ENCODE results near the gene BCAS3.

The BCAS3 gene

DNA sequence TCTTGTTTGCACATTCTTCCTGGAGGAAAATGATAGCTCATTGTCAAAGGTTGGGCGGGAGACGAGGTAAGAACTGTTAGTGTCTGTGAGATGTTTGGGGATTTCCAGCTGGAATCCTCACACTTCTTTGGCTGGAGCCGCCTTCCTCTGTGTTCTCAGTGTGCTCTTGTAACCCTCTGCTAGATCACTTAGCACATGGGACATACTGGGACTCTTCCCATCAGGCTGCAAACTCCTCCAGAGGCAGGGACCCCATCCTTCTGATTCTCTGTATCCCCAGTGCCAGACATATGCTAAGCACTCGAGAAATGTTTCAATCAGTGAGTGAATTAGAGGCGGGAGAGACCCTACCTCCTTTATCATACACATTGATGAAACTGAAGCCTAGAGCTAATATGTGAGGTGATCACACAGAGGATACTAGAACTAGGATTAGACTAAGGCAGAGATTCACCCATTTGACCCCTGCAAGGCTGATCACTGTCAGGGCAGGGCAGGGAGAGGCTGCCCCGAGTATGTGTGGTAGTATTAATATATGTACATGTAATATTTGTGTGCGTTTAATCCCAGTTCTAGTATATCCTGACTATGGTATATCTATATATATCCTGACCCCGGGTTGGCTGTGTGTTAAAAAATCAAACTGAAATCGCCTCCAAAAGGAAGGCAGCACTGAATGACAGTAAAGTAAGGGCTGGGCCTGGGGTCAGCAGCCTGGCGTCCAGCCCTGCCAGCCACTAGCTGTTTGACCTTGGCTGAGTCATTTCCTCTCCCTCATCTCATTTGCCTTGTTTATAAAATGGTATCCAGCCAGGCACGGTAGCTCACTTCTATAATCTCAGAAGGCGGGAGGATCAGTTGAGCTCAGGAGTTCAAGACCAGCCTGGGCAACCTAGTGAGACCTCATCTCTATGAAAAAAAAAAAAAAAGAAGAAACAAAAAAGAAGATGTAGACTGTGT lies 646.5 kb downstream of the BCAS3 start:
- no peak for DNase-seq
- H3K27me3 ChIP-seq (replicated peaks; ENCODE audit: control insufficient read depth, insufficient read depth, low read length, poor library complexity, severe bottlenecking), result no peaks in the 10 kb centered on the region
- H3K4me3 ChIP-seq (ENCODE audit: insufficient read depth, low read depth, low read length, poor library complexity, severe bottlenecking), result no peak overlapping the region
- no peak overlapping the region for H3K27ac ChIP-seq (ENCODE audit: insufficient read depth, low read length, poor library complexity, severe bottlenecking)
- H3K9me3 ChIP-seq (ENCODE audit: control insufficient read depth, low read length), result no peaks in the 10 kb centered on the region
- no peaks in the 10 kb centered on the region for H3K4me1 ChIP-seq (ENCODE audit: control insufficient read depth, insufficient read depth, low read length, poor library complexity, severe bottlenecking)
- no peaks in the 10 kb centered on the region for H3K36me3 ChIP-seq (ENCODE audit: control insufficient read depth, insufficient read depth, low read length)

DNA sequence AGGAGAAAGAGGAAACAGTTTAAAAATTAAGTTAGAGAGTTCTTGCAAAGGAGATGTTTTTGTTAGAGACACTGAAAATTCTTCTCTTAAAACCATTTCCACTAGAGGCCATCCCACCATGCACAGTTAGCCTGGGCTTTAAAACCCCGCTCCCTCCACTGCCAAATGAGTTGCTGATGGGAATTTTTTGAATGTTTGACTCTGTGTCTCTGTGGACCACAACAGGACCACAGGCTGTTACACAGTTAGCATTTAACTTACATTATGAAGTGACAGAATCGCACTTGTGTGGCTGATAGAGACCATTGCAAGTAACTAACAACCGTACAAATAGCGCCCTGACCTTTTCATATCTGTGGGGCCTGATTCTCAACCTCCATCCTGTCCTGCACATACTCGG lies 647.3 kb downstream of the BCAS3 start:
- no peak overlapping the region for H3K27ac ChIP-seq (ENCODE audit: insufficient read depth, low read length, poor library complexity, severe bottlenecking)

DNA sequence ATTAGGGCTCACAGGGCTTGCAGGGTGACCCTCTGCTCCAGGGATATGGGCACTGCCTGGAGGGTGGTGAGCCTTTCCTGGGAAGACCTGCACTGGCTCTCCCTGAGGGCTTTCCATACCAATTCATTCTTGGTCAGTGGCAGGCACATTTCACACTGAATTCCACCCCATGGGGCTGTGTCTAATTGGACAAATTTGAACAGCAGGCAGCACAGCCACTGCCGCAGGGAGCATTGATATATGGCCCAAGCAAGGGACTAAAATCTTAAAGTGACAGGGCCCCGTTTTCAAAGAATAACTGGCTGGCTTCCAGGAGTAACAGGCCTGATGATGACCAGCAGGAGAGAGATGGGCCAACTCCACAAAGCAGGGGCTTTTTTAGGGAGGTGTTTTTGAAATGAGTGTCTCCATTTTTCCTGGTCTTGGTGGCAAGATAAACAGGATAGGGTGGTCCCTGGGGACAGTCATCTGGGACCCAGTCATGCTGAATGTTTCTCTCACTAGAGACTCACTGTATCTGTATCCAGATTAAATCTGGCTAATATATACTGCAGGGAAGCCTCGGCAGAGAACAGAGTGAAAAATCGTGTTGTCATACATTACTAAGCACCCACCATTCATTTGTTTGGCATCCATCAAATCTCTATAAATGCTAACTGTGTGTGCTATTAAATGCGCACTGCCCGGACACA lies 647.9 kb downstream of the BCAS3 start:
- Histone ChIP-seq H3K9me3 (ENCODE audit: control insufficient read depth, low read length) (no peaks in the 10 kb centered on the region), H3K27ac (ENCODE audit: insufficient read depth, low read length, poor library complexity, severe bottlenecking) (no peak overlapping the region), H3K36me3 (ENCODE audit: control insufficient read depth, insufficient read depth, low read length) (no peaks in the 10 kb centered on the region)

More for the DNA sequence above, 647.3 kb downstream of the BCAS3 start:
- no peaks in the 10 kb centered on the region for H3K4me1 ChIP-seq (ENCODE audit: control insufficient read depth, insufficient read depth, low read length, poor library complexity, severe bottlenecking)
- DNase-seq, result no peak
- no peak overlapping the region for H3K4me3 ChIP-seq (ENCODE audit: insufficient read depth, low read depth, low read length, poor library complexity, severe bottlenecking)
- H3K9me3 ChIP-seq (ENCODE audit: control insufficient read depth, low read length), result no peaks in the 10 kb centered on the region
- H3K27me3 ChIP-seq (replicated peaks; ENCODE audit: control insufficient read depth, insufficient read depth, low read length, poor library complexity, severe bottlenecking), result no peaks in the 10 kb centered on the region
- H3K36me3 ChIP-seq (ENCODE audit: control insufficient read depth, insufficient read depth, low read length), result no peaks in the 10 kb centered on the region

DNA sequence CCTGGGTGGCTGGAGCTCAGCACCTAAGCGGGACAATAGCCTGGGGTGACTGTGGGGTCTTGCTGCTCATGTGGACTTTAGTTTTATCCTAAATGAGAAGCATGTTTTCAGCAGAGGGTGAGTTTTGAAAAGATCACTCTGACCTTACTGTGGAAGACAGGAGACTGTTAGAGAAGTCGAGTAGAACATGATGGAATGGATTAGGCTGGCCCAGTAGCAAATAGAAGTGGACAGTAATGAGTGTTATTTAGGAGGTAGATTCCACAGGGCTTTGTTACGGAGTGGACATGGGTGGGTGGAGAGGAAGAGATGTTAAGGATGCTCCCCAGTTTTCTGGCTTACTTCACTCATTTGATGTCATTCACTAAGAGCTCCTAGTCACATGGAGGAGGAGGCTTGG lies 648.7 kb downstream of the BCAS3 start:
- no peak for DNase-seq
- no peaks in the 10 kb centered on the region for H3K27me3 ChIP-seq (replicated peaks; ENCODE audit: control insufficient read depth, insufficient read depth, low read length, poor library complexity, severe bottlenecking)
- no peaks in the 10 kb centered on the region for H3K9me3 ChIP-seq (ENCODE audit: control insufficient read depth, low read length)
- no peaks in the 10 kb centered on the region for H3K4me1 ChIP-seq (ENCODE audit: control insufficient read depth, insufficient read depth, low read length, poor library complexity, severe bottlenecking)
- H3K4me3 ChIP-seq (ENCODE audit: insufficient read depth, low read depth, low read length, poor library complexity, severe bottlenecking), result no peak overlapping the region
- H3K36me3 ChIP-seq (ENCODE audit: control insufficient read depth, insufficient read depth, low read length), result no peaks in the 10 kb centered on the region
- H3K27ac ChIP-seq (ENCODE audit: insufficient read depth, low read length, poor library complexity, severe bottlenecking), result no peak overlapping the region

More for the DNA sequence above, 647.9 kb downstream of the BCAS3 start:
- H3K4me3 ChIP-seq (ENCODE audit: insufficient read depth, low read depth, low read length, poor library complexity, severe bottlenecking), result no peak overlapping the region
- no peaks in the 10 kb centered on the region for H3K4me1 ChIP-seq (ENCODE audit: control insufficient read depth, insufficient read depth, low read length, poor library complexity, severe bottlenecking)
- DNase-seq, result no peak
- H3K27me3 ChIP-seq (replicated peaks; ENCODE audit: control insufficient read depth, insufficient read depth, low read length, poor library complexity, severe bottlenecking), result no peaks in the 10 kb centered on the region

DNA sequence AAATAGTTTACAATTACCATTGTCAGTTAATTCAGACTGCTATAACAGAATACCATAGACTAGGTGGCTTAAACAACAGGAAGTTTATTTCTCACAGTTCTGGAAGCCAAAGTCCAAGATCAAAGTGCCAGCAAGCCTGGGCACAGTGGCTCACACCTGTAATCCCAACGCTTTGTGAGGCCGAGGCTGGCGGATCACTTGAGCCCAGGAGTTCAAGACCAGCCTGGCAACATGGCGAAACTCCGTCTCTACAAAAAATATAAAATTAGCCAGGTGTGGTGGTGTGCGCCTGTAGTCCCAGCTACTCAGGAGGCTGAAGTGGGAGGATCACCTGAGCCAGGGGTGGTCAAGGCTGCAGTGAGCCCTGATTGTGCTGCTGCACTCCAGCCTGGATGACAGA lies 650.7 kb downstream of the BCAS3 start:
- H3K36me3 ChIP-seq (ENCODE audit: control insufficient read depth, insufficient read depth, low read length), result no peaks in the 10 kb centered on the region
- no peak overlapping the region for H3K4me3 ChIP-seq (ENCODE audit: insufficient read depth, low read depth, low read length, poor library complexity, severe bottlenecking)
- no peak for DNase-seq
- H3K27me3 ChIP-seq (replicated peaks; ENCODE audit: control insufficient read depth, insufficient read depth, low read length, poor library complexity, severe bottlenecking), result no peaks in the 10 kb centered on the region
- no peaks in the 10 kb centered on the region for H3K4me1 ChIP-seq (ENCODE audit: control insufficient read depth, insufficient read depth, low read length, poor library complexity, severe bottlenecking)
- H3K27ac ChIP-seq (ENCODE audit: insufficient read depth, low read length, poor library complexity, severe bottlenecking), result no peak overlapping the region
- no peaks in the 10 kb centered on the region for H3K9me3 ChIP-seq (ENCODE audit: control insufficient read depth, low read length)

DNA sequence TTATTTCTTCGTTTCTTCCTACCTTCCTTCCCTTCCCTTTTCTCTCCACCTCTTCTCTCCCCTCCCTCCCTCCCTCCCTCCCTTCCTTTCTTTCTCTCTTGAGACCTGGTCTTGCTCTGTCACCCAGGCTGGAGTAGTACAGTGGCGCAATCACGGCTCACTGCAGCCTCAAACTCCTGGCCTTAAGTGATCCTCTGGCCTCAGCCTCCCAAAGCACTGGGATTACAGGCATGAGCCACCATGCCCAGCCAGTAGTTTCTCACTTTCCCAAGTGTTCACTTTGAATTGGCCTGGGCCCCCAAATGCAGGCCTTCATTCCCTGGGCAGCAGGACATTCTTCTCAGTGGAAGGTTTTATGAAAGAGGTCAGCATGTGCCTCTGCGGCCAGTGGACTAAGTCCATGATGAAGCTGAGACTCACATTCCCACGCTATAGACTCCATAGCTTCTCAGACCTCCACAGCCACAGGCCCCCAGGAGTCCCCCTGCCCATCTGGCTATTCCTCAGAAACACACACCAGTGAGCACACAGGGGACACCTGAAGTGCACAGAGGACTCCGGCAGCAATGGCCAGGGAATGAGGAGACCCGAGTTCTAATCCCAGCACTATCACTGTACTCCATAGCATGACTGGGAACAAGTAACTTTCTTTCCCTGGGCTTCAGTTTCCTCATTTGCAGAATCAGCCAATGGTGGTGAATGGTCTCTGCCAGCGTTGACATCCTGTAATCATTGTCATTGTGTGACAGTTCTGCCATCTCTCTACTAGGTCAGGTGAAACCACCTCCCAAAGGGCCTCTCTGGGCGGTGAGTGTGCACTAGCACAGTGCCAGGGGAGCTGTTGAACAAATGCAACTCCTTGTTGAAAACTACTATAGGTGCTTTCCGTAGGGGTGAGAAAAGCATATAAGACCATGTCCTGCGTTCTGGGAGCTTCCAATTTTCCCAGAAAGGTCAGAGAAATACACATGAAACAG lies 652.8 kb downstream of the BCAS3 start:
- DNase-seq, result no peak
- Histone ChIP-seq H3K4me1 (ENCODE audit: control insufficient read depth, insufficient read depth, low read length, poor library complexity, severe bottlenecking) (no peaks in the 10 kb centered on the region), H3K27ac (ENCODE audit: insufficient read depth, low read length, poor library complexity, severe bottlenecking) (no peak overlapping the region), H3K36me3 (ENCODE audit: control insufficient read depth, insufficient read depth, low read length) (no peaks in the 10 kb centered on the region), H3K9me3 (ENCODE audit: control insufficient read depth, low read length) (no peaks in the 10 kb centered on the region), H3K4me3 (ENCODE audit: insufficient read depth, low read depth, low read length, poor library complexity, severe bottlenecking) (no peak overlapping the region), H3K27me3 (replicated peaks; ENCODE audit: control insufficient read depth, insufficient read depth, low read length, poor library complexity, severe bottlenecking) (no peaks in the 10 kb centered on the region)

DNA sequence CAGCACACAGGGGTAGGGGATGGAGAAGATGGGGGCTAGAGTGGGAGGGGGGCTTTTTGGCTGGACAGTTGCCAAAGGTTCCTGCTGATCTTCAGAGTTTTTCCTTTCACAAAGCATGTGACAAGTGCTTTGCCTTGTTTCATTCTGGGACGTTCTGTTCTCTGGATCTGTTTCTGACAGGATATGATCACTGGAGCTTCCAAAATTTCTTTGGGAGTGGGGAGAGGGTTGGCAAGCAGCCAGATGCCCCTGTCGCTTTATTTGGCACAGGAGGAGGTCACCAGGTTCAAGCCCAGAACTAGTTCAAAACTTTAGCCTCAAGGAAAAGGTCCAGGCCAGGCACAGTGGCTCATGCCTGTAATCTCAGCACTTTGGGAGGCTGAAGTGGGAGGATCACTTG lies 653.5 kb downstream of the BCAS3 start:
- Histone ChIP-seq H3K36me3 (ENCODE audit: control insufficient read depth, insufficient read depth, low read length) (no peaks in the 10 kb centered on the region), H3K4me3 (ENCODE audit: insufficient read depth, low read depth, low read length, poor library complexity, severe bottlenecking) (no peak overlapping the region), H3K27ac (ENCODE audit: insufficient read depth, low read length, poor library complexity, severe bottlenecking) (no peak overlapping the region), H3K9me3 (ENCODE audit: control insufficient read depth, low read length) (no peaks in the 10 kb centered on the region), H3K27me3 (replicated peaks; ENCODE audit: control insufficient read depth, insufficient read depth, low read length, poor library complexity, severe bottlenecking) (no peaks in the 10 kb centered on the region), H3K4me1 (ENCODE audit: control insufficient read depth, insufficient read depth, low read length, poor library complexity, severe bottlenecking) (no peaks in the 10 kb centered on the region)
- no peak for DNase-seq

DNA sequence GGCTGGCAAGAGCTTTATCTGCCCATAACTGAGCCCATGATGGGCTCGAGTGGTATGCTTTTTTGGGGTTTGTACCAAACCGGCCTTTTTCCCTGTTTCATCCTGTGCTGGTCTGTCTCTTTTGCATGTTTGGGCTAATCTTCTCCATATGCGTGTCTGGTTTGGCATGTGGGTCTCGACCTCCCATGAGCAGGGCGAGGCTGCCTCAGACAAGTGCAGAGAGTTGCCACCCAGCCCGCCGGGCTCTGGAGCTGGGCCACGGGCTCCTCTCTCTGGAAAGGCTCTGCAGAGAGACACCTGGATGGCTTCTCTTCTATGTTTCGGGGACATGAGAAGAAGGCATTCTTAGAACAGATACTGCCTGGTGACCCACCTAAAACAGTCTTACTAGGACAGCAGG lies 654.2 kb downstream of the BCAS3 start:
- H3K4me1 ChIP-seq (ENCODE audit: control insufficient read depth, insufficient read depth, low read length, poor library complexity, severe bottlenecking), result no peaks in the 10 kb centered on the region
- no peak overlapping the region for H3K27ac ChIP-seq (ENCODE audit: insufficient read depth, low read length, poor library complexity, severe bottlenecking)

DNA sequence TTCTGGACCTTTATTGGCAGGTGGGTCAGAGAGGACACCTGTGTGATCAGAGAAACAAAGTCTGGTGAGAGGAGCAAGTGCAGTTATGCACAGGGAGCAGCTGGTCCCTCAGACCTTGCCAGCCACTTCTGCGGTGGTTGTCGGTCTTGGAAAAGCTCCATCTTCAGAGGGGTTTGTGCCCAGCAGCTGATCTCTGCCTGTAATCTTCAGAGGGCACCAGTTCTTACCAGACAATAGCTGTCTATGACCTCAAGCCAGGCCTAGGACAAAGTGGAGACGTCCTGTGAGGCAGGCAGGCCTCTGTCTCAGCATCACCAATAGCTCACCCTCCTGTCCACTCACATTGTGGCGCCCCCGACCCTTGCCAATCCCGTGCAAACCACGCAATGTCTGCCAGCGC lies 655.5 kb downstream of the BCAS3 start:
- Histone ChIP-seq H3K4me3 (ENCODE audit: insufficient read depth, low read depth, low read length, poor library complexity, severe bottlenecking) (no peak overlapping the region), H3K27ac (ENCODE audit: insufficient read depth, low read length, poor library complexity, severe bottlenecking) (no peak overlapping the region), H3K9me3 (ENCODE audit: control insufficient read depth, low read length) (no peaks in the 10 kb centered on the region), H3K4me1 (ENCODE audit: control insufficient read depth, insufficient read depth, low read length, poor library complexity, severe bottlenecking) (no peaks in the 10 kb centered on the region), H3K27me3 (replicated peaks; ENCODE audit: control insufficient read depth, insufficient read depth, low read length, poor library complexity, severe bottlenecking) (no peaks in the 10 kb centered on the region), H3K36me3 (ENCODE audit: control insufficient read depth, insufficient read depth, low read length) (no peaks in the 10 kb centered on the region)
- DNase-seq, result no peak

More for the DNA sequence above, 654.2 kb downstream of the BCAS3 start:
- DNase-seq, result no peak
- Histone ChIP-seq H3K4me3 (ENCODE audit: insufficient read depth, low read depth, low read length, poor library complexity, severe bottlenecking) (no peak overlapping the region), H3K27me3 (replicated peaks; ENCODE audit: control insufficient read depth, insufficient read depth, low read length, poor library complexity, severe bottlenecking) (no peaks in the 10 kb centered on the region), H3K9me3 (ENCODE audit: control insufficient read depth, low read length) (no peaks in the 10 kb centered on the region), H3K36me3 (ENCODE audit: control insufficient read depth, insufficient read depth, low read length) (no peaks in the 10 kb centered on the region)

Data from effector memory CD4-positive, alpha-beta T cell (primary cell).